ENCODE measurements around the gene GLDN. TPM values are rescaled to one million over a fixed set of nuclear protein-coding genes. Genes with fewer than 3 reads are reported as not detected.

Gene GLDN
- total RNA-seq, 1 experiment from 2014 or later: 0.77 TPM

DNA sequence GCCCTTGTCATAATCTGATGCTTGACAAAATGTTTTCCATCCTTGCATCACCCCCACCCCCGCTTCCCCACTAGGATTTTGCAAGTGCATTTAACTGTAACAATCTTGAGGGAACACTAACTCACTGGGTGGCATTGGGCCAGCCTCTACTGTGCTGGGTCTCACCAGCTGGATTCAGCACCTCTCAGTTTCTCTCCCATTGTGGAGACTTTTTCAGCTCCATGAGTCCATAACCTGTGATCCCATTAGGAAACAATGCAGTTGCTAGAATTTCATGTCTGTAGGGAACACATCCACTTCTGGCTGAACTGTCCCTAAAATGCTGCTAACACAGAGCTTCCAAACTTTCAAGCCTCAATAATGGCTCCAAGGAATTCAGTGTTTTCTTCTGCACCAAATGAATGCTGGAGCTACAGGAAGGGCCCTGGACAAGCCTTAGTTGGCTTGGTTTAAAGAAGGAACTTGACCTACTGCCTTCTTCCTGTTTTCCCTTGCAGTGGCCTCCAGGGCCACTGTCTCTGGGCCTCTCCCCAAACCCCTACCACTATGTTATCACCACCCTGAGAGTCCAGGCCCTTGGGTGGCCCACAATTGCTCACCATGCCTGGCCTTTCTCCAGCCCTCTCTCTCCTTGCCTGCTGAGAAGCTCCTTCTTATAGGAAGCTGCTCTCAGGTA, 18.7 kb upstream of the GLDN start:
- ATAC-seq (no peak), DNase-seq (ENCODE audit: low spot score) (no peak)
- Mint-ChIP-seq H3K27me3 (ENCODE audit: low read depth) (peaks cover 14% of the 10 kb centered on the region), H3K4me3 (no peak overlapping the region), H3K27ac (no peak overlapping the region), H3K4me1 (no peaks in the 10 kb centered on the region), H3K36me3 (no peaks in the 10 kb centered on the region), H3K9me3 (no peaks in the 10 kb centered on the region)
- TF ChIP-seq EMX1 (CRISPR knock-in tag; IDR thresholded peaks at IDR 0.05) (no peak), MYBL2 (CRISPR knock-in tag; IDR thresholded peaks at IDR 0.05) (no peak), NFE2L1 (CRISPR knock-in tag; IDR thresholded peaks at IDR 0.05) (no peak), ZNF232 (CRISPR knock-in tag; IDR thresholded peaks at IDR 0.05) (no peak), ZNF671 (CRISPR knock-in tag; IDR thresholded peaks at IDR 0.05) (no peak), RORB (CRISPR knock-in tag; IDR thresholded peaks at IDR 0.05) (no peak), RELA (CRISPR knock-in tag; IDR thresholded peaks at IDR 0.05; ENCODE audit: borderline replicate concordance) (no peak), NR1H2 (CRISPR knock-in tag; IDR thresholded peaks at IDR 0.05) (no peak)
- TF ChIP-seq, protein P1, sequence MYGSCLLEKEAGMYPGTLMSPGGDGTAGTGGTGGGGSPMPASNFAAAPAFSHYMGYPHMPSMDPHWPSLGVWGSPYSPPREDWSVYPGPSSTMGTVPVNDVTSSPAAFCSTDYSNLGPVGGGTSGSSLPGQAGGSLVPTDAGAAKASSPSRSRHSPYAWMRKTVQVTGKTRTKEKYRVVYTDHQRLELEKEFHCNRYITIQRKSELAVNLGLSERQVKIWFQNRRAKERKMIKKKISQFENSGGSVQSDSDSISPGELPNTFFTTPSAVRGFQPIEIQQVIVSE (CRISPR knock-in tag; IDR thresholded peaks at IDR 0.05; ENCODE audit: borderline replicate concordance): no peak
- TF ChIP-seq, protein P2, sequence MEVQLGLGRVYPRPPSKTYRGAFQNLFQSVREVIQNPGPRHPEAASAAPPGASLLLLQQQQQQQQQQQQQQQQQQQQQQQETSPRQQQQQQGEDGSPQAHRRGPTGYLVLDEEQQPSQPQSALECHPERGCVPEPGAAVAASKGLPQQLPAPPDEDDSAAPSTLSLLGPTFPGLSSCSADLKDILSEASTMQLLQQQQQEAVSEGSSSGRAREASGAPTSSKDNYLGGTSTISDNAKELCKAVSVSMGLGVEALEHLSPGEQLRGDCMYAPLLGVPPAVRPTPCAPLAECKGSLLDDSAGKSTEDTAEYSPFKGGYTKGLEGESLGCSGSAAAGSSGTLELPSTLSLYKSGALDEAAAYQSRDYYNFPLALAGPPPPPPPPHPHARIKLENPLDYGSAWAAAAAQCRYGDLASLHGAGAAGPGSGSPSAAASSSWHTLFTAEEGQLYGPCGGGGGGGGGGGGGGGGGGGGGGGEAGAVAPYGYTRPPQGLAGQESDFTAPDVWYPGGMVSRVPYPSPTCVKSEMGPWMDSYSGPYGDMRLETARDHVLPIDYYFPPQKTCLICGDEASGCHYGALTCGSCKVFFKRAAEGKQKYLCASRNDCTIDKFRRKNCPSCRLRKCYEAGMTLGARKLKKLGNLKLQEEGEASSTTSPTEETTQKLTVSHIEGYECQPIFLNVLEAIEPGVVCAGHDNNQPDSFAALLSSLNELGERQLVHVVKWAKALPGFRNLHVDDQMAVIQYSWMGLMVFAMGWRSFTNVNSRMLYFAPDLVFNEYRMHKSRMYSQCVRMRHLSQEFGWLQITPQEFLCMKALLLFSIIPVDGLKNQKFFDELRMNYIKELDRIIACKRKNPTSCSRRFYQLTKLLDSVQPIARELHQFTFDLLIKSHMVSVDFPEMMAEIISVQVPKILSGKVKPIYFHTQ (CRISPR knock-in tag; IDR thresholded peaks at IDR 0.05): no peak
- TF ChIP-seq, protein P3, sequence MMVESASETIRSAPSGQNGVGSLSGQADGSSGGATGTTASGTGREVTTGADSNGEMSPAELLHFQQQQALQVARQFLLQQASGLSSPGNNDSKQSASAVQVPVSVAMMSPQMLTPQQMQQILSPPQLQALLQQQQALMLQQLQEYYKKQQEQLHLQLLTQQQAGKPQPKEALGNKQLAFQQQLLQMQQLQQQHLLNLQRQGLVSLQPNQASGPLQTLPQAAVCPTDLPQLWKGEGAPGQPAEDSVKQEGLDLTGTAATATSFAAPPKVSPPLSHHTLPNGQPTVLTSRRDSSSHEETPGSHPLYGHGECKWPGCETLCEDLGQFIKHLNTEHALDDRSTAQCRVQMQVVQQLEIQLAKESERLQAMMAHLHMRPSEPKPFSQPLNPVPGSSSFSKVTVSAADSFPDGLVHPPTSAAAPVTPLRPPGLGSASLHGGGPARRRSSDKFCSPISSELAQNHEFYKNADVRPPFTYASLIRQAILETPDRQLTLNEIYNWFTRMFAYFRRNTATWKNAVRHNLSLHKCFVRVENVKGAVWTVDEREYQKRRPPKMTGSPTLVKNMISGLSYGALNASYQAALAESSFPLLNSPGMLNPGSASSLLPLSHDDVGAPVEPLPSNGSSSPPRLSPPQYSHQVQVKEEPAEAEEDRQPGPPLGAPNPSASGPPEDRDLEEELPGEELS (CRISPR knock-in tag; IDR thresholded peaks at IDR 0.05): no peak
- TF ChIP-seq, protein P4, sequence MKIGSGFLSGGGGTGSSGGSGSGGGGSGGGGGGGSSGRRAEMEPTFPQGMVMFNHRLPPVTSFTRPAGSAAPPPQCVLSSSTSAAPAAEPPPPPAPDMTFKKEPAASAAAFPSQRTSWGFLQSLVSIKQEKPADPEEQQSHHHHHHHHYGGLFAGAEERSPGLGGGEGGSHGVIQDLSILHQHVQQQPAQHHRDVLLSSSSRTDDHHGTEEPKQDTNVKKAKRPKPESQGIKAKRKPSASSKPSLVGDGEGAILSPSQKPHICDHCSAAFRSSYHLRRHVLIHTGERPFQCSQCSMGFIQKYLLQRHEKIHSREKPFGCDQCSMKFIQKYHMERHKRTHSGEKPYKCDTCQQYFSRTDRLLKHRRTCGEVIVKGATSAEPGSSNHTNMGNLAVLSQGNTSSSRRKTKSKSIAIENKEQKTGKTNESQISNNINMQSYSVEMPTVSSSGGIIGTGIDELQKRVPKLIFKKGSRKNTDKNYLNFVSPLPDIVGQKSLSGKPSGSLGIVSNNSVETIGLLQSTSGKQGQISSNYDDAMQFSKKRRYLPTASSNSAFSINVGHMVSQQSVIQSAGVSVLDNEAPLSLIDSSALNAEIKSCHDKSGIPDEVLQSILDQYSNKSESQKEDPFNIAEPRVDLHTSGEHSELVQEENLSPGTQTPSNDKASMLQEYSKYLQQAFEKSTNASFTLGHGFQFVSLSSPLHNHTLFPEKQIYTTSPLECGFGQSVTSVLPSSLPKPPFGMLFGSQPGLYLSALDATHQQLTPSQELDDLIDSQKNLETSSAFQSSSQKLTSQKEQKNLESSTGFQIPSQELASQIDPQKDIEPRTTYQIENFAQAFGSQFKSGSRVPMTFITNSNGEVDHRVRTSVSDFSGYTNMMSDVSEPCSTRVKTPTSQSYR (CRISPR knock-in tag; IDR thresholded peaks at IDR 0.05): no peak
- TF ChIP-seq, protein P5, sequence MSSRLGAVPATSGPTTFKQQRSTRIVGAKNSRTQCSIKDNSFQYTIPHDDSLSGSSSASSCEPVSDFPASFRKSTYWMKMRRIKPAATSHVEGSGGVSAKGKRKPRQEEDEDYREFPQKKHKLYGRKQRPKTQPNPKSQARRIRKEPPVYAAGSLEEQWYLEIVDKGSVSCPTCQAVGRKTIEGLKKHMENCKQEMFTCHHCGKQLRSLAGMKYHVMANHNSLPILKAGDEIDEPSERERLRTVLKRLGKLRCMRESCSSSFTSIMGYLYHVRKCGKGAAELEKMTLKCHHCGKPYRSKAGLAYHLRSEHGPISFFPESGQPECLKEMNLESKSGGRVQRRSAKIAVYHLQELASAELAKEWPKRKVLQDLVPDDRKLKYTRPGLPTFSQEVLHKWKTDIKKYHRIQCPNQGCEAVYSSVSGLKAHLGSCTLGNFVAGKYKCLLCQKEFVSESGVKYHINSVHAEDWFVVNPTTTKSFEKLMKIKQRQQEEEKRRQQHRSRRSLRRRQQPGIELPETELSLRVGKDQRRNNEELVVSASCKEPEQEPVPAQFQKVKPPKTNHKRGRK (CRISPR knock-in tag; IDR thresholded peaks at IDR 0.05; ENCODE audit: borderline replicate concordance): no peak
- TF ChIP-seq, protein P6, sequence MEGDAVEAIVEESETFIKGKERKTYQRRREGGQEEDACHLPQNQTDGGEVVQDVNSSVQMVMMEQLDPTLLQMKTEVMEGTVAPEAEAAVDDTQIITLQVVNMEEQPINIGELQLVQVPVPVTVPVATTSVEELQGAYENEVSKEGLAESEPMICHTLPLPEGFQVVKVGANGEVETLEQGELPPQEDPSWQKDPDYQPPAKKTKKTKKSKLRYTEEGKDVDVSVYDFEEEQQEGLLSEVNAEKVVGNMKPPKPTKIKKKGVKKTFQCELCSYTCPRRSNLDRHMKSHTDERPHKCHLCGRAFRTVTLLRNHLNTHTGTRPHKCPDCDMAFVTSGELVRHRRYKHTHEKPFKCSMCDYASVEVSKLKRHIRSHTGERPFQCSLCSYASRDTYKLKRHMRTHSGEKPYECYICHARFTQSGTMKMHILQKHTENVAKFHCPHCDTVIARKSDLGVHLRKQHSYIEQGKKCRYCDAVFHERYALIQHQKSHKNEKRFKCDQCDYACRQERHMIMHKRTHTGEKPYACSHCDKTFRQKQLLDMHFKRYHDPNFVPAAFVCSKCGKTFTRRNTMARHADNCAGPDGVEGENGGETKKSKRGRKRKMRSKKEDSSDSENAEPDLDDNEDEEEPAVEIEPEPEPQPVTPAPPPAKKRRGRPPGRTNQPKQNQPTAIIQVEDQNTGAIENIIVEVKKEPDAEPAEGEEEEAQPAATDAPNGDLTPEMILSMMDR (IDR thresholded peaks at IDR 0.05): no peak
- TF ChIP-seq, protein P7, sequence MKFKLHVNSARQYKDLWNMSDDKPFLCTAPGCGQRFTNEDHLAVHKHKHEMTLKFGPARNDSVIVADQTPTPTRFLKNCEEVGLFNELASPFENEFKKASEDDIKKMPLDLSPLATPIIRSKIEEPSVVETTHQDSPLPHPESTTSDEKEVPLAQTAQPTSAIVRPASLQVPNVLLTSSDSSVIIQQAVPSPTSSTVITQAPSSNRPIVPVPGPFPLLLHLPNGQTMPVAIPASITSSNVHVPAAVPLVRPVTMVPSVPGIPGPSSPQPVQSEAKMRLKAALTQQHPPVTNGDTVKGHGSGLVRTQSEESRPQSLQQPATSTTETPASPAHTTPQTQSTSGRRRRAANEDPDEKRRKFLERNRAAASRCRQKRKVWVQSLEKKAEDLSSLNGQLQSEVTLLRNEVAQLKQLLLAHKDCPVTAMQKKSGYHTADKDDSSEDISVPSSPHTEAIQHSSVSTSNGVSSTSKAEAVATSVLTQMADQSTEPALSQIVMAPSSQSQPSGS (CRISPR knock-in tag; IDR thresholded peaks at IDR 0.05; ENCODE audit: borderline replicate concordance, low read depth): no peak
- TF ChIP-seq, protein P8, sequence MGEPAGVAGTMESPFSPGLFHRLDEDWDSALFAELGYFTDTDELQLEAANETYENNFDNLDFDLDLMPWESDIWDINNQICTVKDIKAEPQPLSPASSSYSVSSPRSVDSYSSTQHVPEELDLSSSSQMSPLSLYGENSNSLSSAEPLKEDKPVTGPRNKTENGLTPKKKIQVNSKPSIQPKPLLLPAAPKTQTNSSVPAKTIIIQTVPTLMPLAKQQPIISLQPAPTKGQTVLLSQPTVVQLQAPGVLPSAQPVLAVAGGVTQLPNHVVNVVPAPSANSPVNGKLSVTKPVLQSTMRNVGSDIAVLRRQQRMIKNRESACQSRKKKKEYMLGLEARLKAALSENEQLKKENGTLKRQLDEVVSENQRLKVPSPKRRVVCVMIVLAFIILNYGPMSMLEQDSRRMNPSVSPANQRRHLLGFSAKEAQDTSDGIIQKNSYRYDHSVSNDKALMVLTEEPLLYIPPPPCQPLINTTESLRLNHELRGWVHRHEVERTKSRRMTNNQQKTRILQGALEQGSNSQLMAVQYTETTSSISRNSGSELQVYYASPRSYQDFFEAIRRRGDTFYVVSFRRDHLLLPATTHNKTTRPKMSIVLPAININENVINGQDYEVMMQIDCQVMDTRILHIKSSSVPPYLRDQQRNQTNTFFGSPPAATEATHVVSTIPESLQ (CRISPR knock-in tag; IDR thresholded peaks at IDR 0.05): no peak
- POLR2A ChIA-PET: interaction anchor here (1.2 kb wide), 1 partner anchor 31 kb away, joined by 3 read pairs; no protein-coding TSS in a partner anchor
- CTCF ChIA-PET: interaction anchor here (0.9 to 1.4 kb wide), 3 partner anchors 60 to 130 kb away, joined by 3 read pairs; no protein-coding TSS in a partner anchor

Measured in WTC11 (cell line).